ENCODE data around the gene PBX3. TPM values are rescaled to one million over a fixed set of nuclear protein-coding genes. Genes with fewer than 3 reads are reported as not detected.

PBX3 gene
- total RNA-seq, 1 experiment from 2014 or later = 46.0 TPM

GRCh38 chr9:125998837-125999503 is 251.8 kb downstream of the PBX3 start:
- Mint-ChIP-seq H3K27ac (no peak overlapping the region), H3K27me3 (ENCODE audit: low read depth) (no peaks in the 10 kb centered on the region; the same call in 1 of the 2 replicates), H3K4me3 (no peak overlapping the region), H3K9me3 (no peaks in the 10 kb centered on the region; a peak in 1 of 5 replicates), H3K4me1 (peaks cover 4 to 14% of the 10 kb centered on the region in 2 experiments; a peak in 3 of 4 replicates), H3K36me3 (ENCODE audit: insufficient read depth in 1 of 3, low read depth in 3 of 3) (no peaks in the 10 kb centered on the region)
- Histone ChIP-seq H3K79me2 (ENCODE audit: insufficient read depth, low read length) (no peaks in the 10 kb centered on the region), H3K79me1 (ENCODE audit: insufficient read depth, low read depth, low read length, poor library complexity, severe bottlenecking) (no peaks in the 10 kb centered on the region), H3K27ac (ENCODE audit: insufficient read length, low read depth, low read length) (no peak overlapping the region), H2BK12ac (ENCODE audit: insufficient read length, low read depth, low read length) (no peak overlapping the region), H3K27me3 (ENCODE audit: insufficient read depth, low read length) (no peaks in the 10 kb centered on the region), H3K56ac (ENCODE audit: insufficient read length, low read depth, low read length) (no peak overlapping the region), H3K23ac (ENCODE audit: insufficient read length, low read depth, low read length) (no peak overlapping the region), H4K8ac (replicated peaks; ENCODE audit: insufficient read length, low read depth, low read length) (no peak overlapping the region), H3K4me1 (ENCODE audit: insufficient read depth, low read length) (no peaks in the 10 kb centered on the region), H2BK5ac (ENCODE audit: insufficient read length, low read length) (no peak overlapping the region), H3K18ac (ENCODE audit: insufficient read length, low read depth, low read length) (no peak overlapping the region), H3T11ph (ENCODE audit: low read length) (no peak overlapping the region), H2BK20ac (ENCODE audit: low read depth, low read length, poor library complexity, severe bottlenecking) (no peak overlapping the region), H4K91ac (ENCODE audit: insufficient read length, low read depth, low read length) (no peak overlapping the region), H3K4ac (ENCODE audit: low read depth, low read length) (no peak overlapping the region), H3K14ac (ENCODE audit: insufficient read depth, low read length) (no peak overlapping the region), H2BK15ac (ENCODE audit: low read depth, low read length) (no peak overlapping the region), H2BK120ac (ENCODE audit: low read depth, low read length, poor library complexity, severe bottlenecking) (no peak overlapping the region), H2AFZ (ENCODE audit: low read length) (no peak overlapping the region), H3K9me3 (ENCODE audit: control insufficient read depth, low read depth, low read length) (no peaks in the 10 kb centered on the region), H3K9ac (ENCODE audit: extremely low read depth, insufficient read length, low read length) (no peak overlapping the region), H4K20me1 (ENCODE audit: control insufficient read depth, insufficient read depth, insufficient read length) (no peaks in the 10 kb centered on the region), H4K5ac (ENCODE audit: insufficient read length, low read depth, low read length) (no peak overlapping the region), H2AK5ac (ENCODE audit: insufficient read length, low read length) (no peak overlapping the region), H3K4me2 (ENCODE audit: insufficient read depth, insufficient read length, low read length) (no peak overlapping the region), H3K23me2 (ENCODE audit: insufficient read length, low read depth, low read length, poor library complexity, severe bottlenecking) (no peaks in the 10 kb centered on the region)
- no peak for TF ChIP-seq CTCF (conservative IDR thresholded peaks at IDR 0.05)
- no peak for DNase-seq
- no CpG with 5 or more reads among the region's 17 CpGs for WGBS (ENCODE audit: extremely low coverage, insufficient read length, low lambda C conversion rate)
